Hepatocyte (in vitro differentiated cells): ENCODE data around the gene PTGR1.

Source experiments
- CTCF ChIP-seq: fragments of 200-600 bp; sonication (generic); IDR thresholded peaks from 2 replicates; pipeline ENCODE4 v1.5.1; 2016; ENCODE audit warnings: antibody characterized with exemption, mild to moderate bottlenecking; ENCODE audit not compliant: poor library complexity
- EZH2 ChIP-seq: fragments of 200-600 bp; sonication (generic); IDR thresholded peaks from 2 replicates; pipeline ENCODE4 v1.6.1; 2016; ENCODE audit warnings: antibody characterized with exemption, mild to moderate bottlenecking, borderline replicate concordance
- EZH2phosphoT487 ChIP-seq: fragments of 200-600 bp; sonication (generic); IDR thresholded peaks from one replicate; pipeline ENCODE4 v1.6.1; 2018; ENCODE audit warnings: antibody characterized with exemption, mild to moderate bottlenecking, low read depth, moderate library complexity; ENCODE audit not compliant: unreplicated experiment, severe bottlenecking

- TF ChIP-seq CTCF (no peak), EZH2phosphoT487 (no peak), EZH2 (no peak)
Observed at GRCh38 chr9:111645806-111646205, 46.4 kb upstream of the PTGR1 start.
